Ishikawa (cell line): Measurements from ENCODE around the gene SRRM1.

Source experiments
- CEBPB ChIP-seq: IDR thresholded peaks from 2 replicates; pipeline ENCODE4 v1.6.1; 2012
- CREB1 ChIP-seq: IDR thresholded peaks from 2 replicates; pipeline ENCODE4 v1.6.1; 2012; ENCODE audit warnings: low read depth
- EGR1 ChIP-seq: IDR thresholded peaks from 2 replicates; pipeline ENCODE4 v1.6.1; 2012
- EP300 ChIP-seq: IDR thresholded peaks from 2 replicates; pipeline ENCODE4 v1.6.1; 2012; ENCODE audit warnings: borderline replicate concordance
- FOXM1 ChIP-seq: IDR thresholded peaks from 2 replicates; pipeline ENCODE4 v1.6.1; 2012; ENCODE audit warnings: low read depth, borderline replicate concordance
- MAX ChIP-seq: IDR thresholded peaks from 2 replicates; pipeline ENCODE4 v1.6.1; 2012
- NFIC ChIP-seq: IDR thresholded peaks from 2 replicates; pipeline ENCODE4 v1.6.1; 2012
- RAD21 ChIP-seq: IDR thresholded peaks from 2 replicates; pipeline ENCODE4 v1.6.1; 2012; ENCODE audit warnings: low read depth
- TAF1 ChIP-seq: IDR thresholded peaks from 2 replicates; pipeline ENCODE4 v1.6.1; 2012; ENCODE audit warnings: low read depth, mild to moderate bottlenecking
- TCF12 ChIP-seq: IDR thresholded peaks from 2 replicates; pipeline ENCODE4 v1.6.1; 2012; ENCODE audit warnings: low read depth
- TEAD4 ChIP-seq: IDR thresholded peaks from 2 replicates; pipeline ENCODE4 v1.6.1; 2012
- USF1 ChIP-seq: IDR thresholded peaks from 2 replicates; pipeline ENCODE4 v1.6.1; 2012
- YY1 ChIP-seq: IDR thresholded peaks from 2 replicates; pipeline ENCODE4 v1.6.1; 2012; ENCODE audit warnings: low read depth
- ZBTB7A ChIP-seq: IDR thresholded peaks from 2 replicates; pipeline ENCODE4 v1.6.1; 2012; ENCODE audit warnings: low read depth
- TF ChIP-seq, protein P1 (sequence below): IDR thresholded peaks from 2 replicates; pipeline ENCODE4 v1.6.1; 2012; ENCODE audit warnings: low read depth, mild to moderate bottlenecking

Gene SRRM1

GRCh38 chr1:24696756-24697330 lies 53.7 kb downstream of the SRRM1 start:
- TF ChIP-seq TEAD4, result no peak
- no peak for TF ChIP-seq TAF1
- TF ChIP-seq CEBPB, result no peak
- TF ChIP-seq MAX, result no peak
- no peak for TF ChIP-seq EGR1
- TF ChIP-seq, protein P1, sequence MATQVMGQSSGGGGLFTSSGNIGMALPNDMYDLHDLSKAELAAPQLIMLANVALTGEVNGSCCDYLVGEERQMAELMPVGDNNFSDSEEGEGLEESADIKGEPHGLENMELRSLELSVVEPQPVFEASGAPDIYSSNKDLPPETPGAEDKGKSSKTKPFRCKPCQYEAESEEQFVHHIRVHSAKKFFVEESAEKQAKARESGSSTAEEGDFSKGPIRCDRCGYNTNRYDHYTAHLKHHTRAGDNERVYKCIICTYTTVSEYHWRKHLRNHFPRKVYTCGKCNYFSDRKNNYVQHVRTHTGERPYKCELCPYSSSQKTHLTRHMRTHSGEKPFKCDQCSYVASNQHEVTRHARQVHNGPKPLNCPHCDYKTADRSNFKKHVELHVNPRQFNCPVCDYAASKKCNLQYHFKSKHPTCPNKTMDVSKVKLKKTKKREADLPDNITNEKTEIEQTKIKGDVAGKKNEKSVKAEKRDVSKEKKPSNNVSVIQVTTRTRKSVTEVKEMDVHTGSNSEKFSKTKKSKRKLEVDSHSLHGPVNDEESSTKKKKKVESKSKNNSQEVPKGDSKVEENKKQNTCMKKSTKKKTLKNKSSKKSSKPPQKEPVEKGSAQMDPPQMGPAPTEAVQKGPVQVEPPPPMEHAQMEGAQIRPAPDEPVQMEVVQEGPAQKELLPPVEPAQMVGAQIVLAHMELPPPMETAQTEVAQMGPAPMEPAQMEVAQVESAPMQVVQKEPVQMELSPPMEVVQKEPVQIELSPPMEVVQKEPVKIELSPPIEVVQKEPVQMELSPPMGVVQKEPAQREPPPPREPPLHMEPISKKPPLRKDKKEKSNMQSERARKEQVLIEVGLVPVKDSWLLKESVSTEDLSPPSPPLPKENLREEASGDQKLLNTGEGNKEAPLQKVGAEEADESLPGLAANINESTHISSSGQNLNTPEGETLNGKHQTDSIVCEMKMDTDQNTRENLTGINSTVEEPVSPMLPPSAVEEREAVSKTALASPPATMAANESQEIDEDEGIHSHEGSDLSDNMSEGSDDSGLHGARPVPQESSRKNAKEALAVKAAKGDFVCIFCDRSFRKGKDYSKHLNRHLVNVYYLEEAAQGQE, result no peak

DNA sequence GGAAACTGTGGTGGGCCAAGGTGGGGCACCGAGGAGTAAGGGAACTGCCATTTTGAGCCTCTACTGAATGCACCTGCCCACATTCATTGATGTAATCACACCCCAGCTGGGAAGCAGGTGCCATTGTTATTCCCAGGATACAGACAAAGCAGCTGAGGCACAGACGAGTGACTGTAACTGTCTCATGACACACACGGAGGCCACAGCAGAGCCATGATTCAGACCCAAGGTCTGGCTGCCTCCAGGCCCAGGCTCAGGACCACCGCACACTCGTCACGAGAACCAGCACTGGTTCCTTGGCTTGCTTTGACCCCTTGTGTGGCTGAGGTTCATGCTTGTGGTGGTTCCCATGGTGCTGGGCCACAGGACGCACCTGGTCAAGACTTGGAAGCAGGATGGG lies 56.5 kb downstream of the SRRM1 start:
- TF ChIP-seq TAF1 (no peak), CEBPB (no peak), FOXM1 (no peak), EGR1 (no peak), TCF12 (no peak), RAD21 (no peak), TEAD4 (no peak)

- peak; percentile 55 for TF ChIP-seq NFIC
- peak; percentile 73 for TF ChIP-seq TEAD4
- no peak for TF ChIP-seq FOXM1
- no peak for TF ChIP-seq ZBTB7A
- TF ChIP-seq TCF12, result peak; percentile 51; the same call in 1 of the 2 replicates
- no peak for TF ChIP-seq EGR1
- no peak for TF ChIP-seq CREB1
- no peak for TF ChIP-seq CEBPB
- no peak for TF ChIP-seq RAD21
- no peak for TF ChIP-seq YY1
- TF ChIP-seq, protein P1, result no peak
- no peak for TF ChIP-seq USF1
- TF ChIP-seq TAF1, result no peak
- no peak; the same call in 1 of the 2 replicates for TF ChIP-seq EP300
- 0 out of 2 replicates have a peak, but pooled peaks have one; percentile 40 for TF ChIP-seq MAX
These were observed 59.6 kb downstream of the SRRM1 start for GRCh38 chr1:24702511-24703293.

DNA sequence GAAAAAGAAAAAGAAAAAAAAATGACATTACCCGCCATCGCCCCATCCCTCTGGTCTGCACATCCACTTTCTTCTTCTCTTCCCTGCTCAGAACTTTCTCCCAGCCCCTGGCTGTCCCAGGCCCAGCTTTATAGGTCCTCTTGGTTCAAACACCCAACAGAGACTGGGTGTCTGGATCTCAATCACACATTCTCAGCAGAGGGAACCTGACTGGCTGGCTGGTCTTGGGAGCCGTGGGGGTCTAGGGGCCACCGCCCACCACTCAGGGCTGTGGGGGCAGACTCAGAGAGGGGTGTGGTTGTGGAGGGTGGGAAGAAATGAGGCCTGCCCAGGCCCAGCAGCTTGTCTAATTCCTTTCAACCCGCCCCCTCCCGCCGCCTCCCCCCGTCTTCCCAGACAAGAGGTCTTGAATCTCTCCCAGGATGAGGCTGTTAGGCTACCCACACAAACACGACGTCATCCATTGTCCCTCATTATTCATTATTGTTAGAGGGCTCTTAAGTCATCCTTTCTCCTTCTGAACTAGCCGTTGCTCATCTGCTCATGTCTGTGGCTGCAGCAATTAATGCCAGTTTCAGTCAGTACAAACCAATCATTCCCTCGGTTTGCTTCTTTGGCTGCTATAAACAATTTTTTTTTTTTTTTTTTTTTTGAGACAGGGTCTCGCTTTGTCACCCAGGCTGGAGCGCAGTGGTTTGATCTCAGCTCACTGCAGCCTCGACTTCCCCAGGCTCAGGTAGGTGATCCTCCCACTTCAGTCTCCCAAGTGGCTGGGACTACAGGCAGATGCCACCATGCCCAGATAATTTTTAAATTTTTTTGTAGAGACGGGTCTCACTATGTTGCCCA lies 61.5 kb downstream of the SRRM1 start:
- TF ChIP-seq CEBPB (no peak), YY1 (no peak), ZBTB7A (no peak), RAD21 (no peak), NFIC (no peak), FOXM1 (no peak), EP300 (no peak), USF1 (no peak), MAX (no peak), CREB1 (no peak)
- TF ChIP-seq, protein P1, result no peak
